ENCODE results near the gene PRKCZ. TPM values are rescaled to one million over a fixed set of nuclear protein-coding genes. Genes with fewer than 3 reads are reported as not detected.
A peak's percentile ranks its signal among the peaks of the same experiment; 100 is the strongest.

Gene PRKCZ
- total RNA-seq: 10 to 100 TPM in 1 of 2 experiments, 1 to 10 TPM in 1; 6.8 to 12.8 TPM

DNA sequence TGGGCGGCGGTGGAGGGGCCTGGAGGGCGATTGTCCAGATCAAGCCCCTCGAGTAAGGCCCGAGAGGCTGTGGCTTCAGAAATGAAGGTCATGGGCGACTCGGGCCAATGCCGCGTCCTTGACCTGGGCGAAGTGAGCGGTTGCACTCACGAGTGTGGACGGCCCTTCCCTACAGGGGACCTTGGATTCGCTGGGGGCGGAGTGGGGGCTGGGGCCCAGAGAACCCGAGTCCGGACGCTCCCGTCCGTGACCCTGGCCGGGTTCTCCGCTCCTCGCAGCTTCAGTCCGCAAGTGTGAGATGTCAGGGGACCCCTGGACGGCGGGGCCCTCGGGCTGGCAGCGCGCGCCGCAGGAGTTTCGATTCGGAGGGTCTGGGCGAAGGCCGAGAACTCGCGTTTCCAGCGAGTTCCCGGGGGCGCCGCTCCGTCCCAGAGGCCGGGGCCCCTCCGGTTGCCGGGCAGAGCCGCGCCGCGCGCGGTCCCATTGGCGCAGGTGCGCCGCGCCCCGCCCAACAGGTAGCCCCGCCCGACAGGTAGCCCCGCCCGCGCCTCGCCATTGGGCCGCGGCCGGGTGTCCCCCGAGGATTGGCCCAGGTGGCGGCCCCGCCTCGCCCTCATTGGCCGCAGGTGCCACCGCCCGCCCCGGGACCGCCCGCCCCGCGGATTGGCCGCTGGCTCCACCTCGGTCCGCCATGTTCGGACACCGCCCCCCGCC is at the start of gene PRKCZ:
Gene PRKCZ, plus strand, starts transcription at position 694 of the 714 bp plus-strand sequence. CDS start 220 bp downstream, outside the sequence.
- peak within 1 kb of the TSS; percentile 64 for H3K4me3 Mint-ChIP-seq
- H3K27me3 Mint-ChIP-seq: peaks cover 22% of the 10 kb centered on the region
- peak; percentile 96 for ATAC-seq
- peaks cover 16% of the 10 kb centered on the region for H3K4me1 Mint-ChIP-seq
- peak; percentile 93 for DNase-seq
- H3K36me3 Mint-ChIP-seq: no peaks in the 10 kb centered on the region
- H3K9me3 Mint-ChIP-seq (ENCODE audit: low read depth): no peaks in the 10 kb centered on the region
- no peak within 1 kb of the TSS for H3K27ac Mint-ChIP-seq
- CTCF ChIA-PET: interaction anchor here (1.2 to 2.5 kb wide), 4 partner anchors 89 to 145 kb away, joined by 3 to 5 read pairs (median 4); partner anchors contain the start of gene FAAP20

DNA sequence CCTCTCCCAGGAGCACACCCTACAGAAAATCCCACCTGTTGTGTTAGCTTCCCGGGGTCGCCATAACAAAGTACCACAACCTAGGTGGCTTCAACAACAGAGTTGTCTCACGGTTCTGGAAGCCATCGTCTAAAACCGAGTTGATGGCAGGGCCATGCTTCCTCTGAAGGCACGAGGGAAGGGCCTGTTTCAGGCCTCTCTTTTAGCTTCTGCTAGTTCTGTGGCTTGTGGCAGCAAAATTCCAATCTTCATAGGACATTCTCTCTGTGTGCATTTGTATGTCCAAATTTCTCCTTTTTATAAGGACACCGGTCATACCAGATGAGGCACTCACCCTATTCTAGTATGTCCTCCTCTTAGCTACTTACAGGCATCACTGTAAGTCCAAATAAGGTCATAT is 49.8 kb upstream of the PRKCZ start:
- H3K27me3 Mint-ChIP-seq: peaks cover 42% of the 10 kb centered on the region
- H3K9me3 Mint-ChIP-seq (ENCODE audit: low read depth): no peaks in the 10 kb centered on the region
- no peak for ATAC-seq
- DNase-seq: no peak
- peaks cover 2% of the 10 kb centered on the region for H3K36me3 Mint-ChIP-seq
- CTCF ChIA-PET: interaction anchor here (1.0 kb wide), 1 partner anchor 44 kb away, joined by 4 read pairs; no protein-coding TSS in a partner anchor
- peaks cover 6% of the 10 kb centered on the region for H3K4me1 Mint-ChIP-seq
- H3K27ac Mint-ChIP-seq: no peak overlapping the region
- H3K4me3 Mint-ChIP-seq: no peak overlapping the region

DNA sequence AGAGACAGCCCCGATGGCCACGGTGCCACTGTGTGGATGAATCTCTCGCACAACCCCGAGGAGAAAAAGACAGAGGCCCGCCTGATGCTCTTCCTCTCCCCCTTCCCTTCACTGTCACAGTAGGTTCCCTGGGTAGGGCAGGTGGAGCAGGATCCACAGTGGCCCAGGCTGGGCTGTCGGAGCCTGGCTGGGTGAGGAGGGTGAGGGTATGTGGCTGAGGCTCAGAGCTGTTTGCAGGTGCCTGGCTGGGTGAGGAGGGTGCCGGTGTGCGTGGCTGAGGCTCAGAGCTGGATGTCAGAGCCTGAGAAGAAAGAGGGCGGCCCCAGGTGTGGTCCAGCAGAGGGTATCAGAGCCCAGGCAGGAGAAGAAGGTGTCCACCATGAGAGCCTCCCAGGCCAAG is 49.4 kb upstream of the PRKCZ start:
- Mint-ChIP-seq H3K9me3 (ENCODE audit: low read depth) (no peaks in the 10 kb centered on the region), H3K36me3 (peaks cover 2% of the 10 kb centered on the region), H3K4me3 (no peak overlapping the region), H3K27ac (no peak overlapping the region), H3K27me3 (peaks cover 44% of the 10 kb centered on the region), H3K4me1 (peaks cover 6% of the 10 kb centered on the region)
- no peak for DNase-seq
- CTCF ChIA-PET: interaction anchor here (1.0 kb wide), 1 partner anchor 44 kb away, joined by 4 read pairs; no protein-coding TSS in a partner anchor
- no peak for ATAC-seq

DNA sequence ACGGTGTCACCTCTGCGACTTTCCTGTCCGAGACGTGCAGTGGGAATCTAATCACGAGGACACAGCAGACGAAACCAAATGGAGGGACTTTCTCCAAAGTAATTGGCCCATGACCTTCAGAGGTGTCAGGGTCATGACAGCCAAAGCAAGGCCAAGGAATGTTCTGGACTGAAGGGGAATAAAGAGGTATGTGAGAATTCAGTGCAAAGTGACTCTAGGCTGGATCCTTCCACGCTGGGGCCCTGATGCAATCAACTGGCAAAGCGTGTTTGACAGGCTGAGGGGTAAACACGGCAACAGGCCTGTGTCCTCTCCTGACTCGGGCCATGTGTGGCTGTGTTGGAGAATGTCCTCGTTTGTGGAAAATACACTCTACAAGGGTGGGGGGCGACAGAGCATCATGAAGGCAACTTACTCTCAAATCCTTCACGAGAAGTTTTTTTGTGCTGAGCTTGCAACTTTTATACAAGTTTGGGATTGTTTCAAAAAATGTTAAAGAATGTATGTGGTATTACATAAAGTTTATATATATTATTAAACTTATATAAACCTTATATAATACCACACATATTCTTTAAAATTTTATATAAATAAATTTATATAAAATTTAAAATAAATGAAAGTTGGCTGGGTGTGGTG is 48.3 kb upstream of the PRKCZ start:
- ATAC-seq (no peak), DNase-seq (no peak)
- CTCF ChIA-PET: no interaction called here
- Mint-ChIP-seq H3K27me3 (peaks cover 47% of the 10 kb centered on the region), H3K4me1 (no peaks in the 10 kb centered on the region), H3K36me3 (no peaks in the 10 kb centered on the region), H3K4me3 (no peak overlapping the region), H3K27ac (no peak overlapping the region), H3K9me3 (ENCODE audit: low read depth) (no peaks in the 10 kb centered on the region)

DNA sequence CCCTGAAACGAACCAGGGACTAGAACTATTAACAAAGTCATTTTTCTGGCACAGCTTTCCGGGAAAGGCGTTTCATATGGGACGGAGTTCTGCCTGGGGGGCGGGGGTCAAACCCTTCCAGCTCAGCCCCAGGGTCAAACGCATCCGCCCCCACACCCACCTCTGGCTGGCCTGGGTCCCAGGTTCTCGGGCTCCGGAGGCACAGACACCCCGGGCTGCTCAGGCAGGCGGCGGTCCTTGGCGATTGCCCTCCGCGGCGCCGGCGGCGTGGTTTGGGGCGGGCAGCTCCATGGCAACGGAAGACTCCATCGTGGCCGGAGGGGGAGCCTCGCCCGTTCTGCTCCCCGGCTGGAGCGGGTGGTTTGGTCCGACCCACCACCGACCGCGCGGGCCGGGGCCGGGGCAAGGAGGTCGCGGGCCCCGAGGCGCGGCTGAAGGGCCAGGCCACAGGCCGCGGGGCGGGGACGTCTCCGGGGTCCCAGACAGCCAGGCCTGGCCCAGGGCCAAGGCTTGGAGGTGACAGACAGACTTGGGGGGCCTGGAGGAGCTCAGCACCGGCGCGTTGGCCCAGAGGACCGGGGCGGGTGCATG is 46.6 kb upstream of the PRKCZ start, which contains the start of gene CFAP74:
Gene CFAP74, minus strand, starts transcription at position 246 of the 591 bp plus-strand sequence. CDS start 12,830 bp downstream, outside the sequence.
- H3K4me3 Mint-ChIP-seq: no peak within 1 kb of the TSS
- DNase-seq: no peak
- H3K27me3 Mint-ChIP-seq: peaks cover 44% of the 10 kb centered on the region
- H3K36me3 Mint-ChIP-seq: no peaks in the 10 kb centered on the region
- H3K27ac Mint-ChIP-seq: no peak within 1 kb of the TSS
- no peaks in the 10 kb centered on the region for H3K9me3 Mint-ChIP-seq (ENCODE audit: low read depth)
- CTCF ChIA-PET: interaction anchor here (1.7 kb wide), 1 partner anchor 41 kb away, joined by 6 read pairs; no protein-coding TSS in a partner anchor
- no peak for ATAC-seq
- no peaks in the 10 kb centered on the region for H3K4me1 Mint-ChIP-seq

DNA sequence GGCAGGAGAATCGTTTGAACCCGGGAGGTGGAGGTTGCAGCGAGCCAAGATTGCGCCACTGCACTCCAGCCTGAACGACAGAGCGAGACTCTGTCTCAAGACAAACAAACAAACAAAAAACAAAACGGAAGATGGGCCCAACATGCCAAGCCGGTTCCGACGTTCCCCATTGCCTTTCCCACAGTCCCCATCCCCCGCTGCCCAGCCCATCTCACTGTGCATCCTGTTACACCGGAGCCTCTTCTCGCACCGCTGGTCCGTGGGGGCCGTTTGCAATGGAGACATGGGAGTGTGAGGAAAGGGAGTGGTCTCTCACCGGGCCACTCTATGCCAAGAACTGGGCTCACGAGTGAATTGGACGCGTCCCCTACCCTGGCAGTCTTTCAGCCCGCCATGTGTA is 45.4 kb upstream of the PRKCZ start:
- ATAC-seq: no peak
- H3K36me3 Mint-ChIP-seq: no peaks in the 10 kb centered on the region
- H3K4me1 Mint-ChIP-seq: no peaks in the 10 kb centered on the region
- H3K4me3 Mint-ChIP-seq: no peak overlapping the region
- DNase-seq: no peak
- CTCF ChIA-PET: interaction anchor here (1.7 kb wide), 1 partner anchor 40 kb away, joined by 6 read pairs; no protein-coding TSS in a partner anchor
- H3K27ac Mint-ChIP-seq: no peak overlapping the region
- H3K27me3 Mint-ChIP-seq: peaks cover 40% of the 10 kb centered on the region
- H3K9me3 Mint-ChIP-seq (ENCODE audit: low read depth): no peaks in the 10 kb centered on the region

DNA sequence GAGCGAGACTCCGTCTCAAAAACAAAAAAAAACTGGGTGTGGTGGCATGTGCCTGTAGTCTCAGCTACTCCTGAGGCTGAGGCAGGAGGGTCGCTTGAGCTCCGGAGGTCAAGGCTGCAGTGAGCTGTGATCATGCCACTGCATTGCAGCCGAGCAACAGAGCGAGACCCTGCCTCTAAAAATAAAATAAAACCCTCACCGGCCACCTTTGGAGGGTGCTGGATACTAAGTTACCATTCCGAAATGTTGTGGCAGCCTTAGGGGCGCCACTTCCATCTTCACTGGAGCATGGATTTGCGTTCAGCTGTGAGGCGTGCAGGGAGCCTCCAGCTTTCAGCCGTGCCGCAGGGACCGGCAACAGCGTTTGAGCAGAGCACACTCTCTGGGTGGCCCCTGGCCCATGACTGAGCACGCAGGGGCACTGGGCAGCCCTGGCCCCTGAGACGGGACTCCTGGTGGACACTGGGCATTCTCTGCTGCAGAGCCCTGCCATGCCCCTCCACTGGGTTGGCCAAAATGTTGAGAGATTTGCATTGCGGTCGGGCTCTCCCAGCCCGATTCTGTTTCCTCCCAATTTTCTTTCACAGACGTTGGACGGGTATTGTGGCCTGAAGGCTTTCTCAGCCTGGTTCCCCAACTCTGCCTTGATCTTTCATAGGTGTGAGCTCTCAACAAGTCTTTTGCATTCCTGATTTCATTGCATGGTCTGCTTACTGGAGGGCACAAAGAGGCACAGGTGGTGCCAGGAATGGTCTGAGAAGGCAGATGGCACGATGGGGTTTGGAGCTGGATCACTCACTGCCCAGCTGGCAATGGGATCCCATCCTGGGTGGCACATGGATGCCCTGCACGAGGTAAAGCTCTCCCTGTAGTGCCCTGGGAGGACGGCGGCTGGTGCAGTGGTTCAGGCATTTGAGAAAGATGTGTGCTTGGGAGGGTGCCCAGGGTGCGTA is 40.8 kb upstream of the PRKCZ start:
- peaks cover 22% of the 10 kb centered on the region for H3K27me3 Mint-ChIP-seq
- H3K4me1 Mint-ChIP-seq: no peaks in the 10 kb centered on the region
- ATAC-seq (no peak), DNase-seq (no peak)
- H3K27ac Mint-ChIP-seq: no peak overlapping the region
- no peak overlapping the region for H3K4me3 Mint-ChIP-seq
- CTCF ChIA-PET: interaction anchor here (1.7 kb wide), 1 partner anchor 35 kb away, joined by 3 read pairs; no protein-coding TSS in a partner anchor
- H3K9me3 Mint-ChIP-seq (ENCODE audit: low read depth): no peaks in the 10 kb centered on the region
- H3K36me3 Mint-ChIP-seq: no peaks in the 10 kb centered on the region

DNA sequence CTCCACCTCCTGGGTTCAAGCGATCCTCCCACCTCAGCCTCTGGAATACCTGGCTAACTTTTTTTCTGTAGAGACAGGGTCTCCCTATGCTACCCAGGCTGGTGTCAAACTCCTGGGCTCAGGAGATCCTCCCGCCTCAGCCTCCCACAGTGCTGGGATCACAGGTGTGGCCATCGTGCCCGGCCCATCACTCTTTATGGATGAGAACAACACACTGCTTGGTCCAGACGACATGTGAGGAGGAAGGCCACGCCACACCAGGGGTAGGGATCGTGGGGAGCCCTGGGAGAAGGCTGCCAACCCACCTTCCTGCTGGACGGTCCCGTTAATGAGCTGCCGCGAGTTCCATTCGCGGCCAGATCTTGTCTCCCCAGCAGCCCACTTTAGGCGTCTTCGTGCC is 36.0 kb upstream of the PRKCZ start:
- peaks cover 40% of the 10 kb centered on the region for H3K27me3 Mint-ChIP-seq
- no peaks in the 10 kb centered on the region for H3K9me3 Mint-ChIP-seq (ENCODE audit: low read depth)
- CTCF ChIA-PET: no interaction called here
- ATAC-seq: no peak
- peaks cover 2% of the 10 kb centered on the region for H3K36me3 Mint-ChIP-seq
- DNase-seq: no peak
- peaks cover 2% of the 10 kb centered on the region for H3K4me1 Mint-ChIP-seq
- no peak overlapping the region for H3K27ac Mint-ChIP-seq
- no peak overlapping the region for H3K4me3 Mint-ChIP-seq

DNA sequence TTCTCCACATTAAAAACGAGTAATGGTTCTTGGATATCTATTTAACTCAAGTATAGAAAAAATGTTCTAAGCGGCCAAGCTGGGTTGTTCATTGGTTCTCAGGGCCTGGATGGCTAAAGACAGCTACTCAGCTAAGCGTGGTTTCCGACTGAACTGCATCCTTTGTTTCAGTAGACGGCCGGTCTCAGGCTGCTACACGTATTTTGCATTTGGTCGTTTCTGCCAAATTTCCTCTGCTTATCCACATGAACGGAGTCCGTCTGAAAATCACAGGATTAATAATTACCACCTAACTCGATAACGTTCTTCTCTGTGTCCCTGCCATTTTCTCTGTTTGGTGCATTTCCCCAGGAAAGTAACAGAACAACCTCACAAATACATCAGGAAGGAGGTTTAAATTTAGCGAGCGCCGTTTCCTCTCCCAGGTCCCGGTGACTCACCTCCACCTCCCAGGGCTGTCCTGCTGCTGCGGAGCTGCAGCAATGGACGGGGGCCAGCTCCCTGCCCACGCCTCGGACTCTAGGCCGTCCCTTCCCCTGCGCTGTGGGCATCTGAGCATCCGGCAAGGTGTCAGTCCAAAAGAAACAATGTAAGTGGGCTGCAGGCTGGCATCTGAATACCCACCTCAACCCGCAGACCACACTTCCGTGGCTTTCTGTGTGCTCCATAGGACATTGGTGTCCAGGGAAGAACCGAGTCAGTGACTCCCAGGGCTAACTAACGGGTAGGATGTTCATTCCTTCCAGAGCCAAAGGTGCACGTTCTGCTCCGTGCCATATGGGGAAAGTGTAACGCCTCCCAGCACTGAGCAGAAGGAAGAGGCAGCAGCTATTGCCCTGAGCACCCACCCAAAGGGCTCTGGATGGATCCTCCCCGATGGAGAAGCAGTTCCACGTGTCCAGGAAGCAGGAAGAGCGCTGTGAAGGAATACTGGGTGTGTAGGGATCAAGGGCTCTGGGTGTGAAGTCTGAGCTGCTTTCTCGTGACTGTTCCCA is 35.2 kb upstream of the PRKCZ start:
- H3K4me1 Mint-ChIP-seq: peaks cover 2% of the 10 kb centered on the region
- CTCF ChIA-PET: no interaction called here
- H3K36me3 Mint-ChIP-seq: peaks cover 2% of the 10 kb centered on the region
- H3K27ac Mint-ChIP-seq: no peak overlapping the region
- H3K4me3 Mint-ChIP-seq: no peak overlapping the region
- H3K9me3 Mint-ChIP-seq (ENCODE audit: low read depth): no peaks in the 10 kb centered on the region
- H3K27me3 Mint-ChIP-seq: peaks cover 43% of the 10 kb centered on the region
- ATAC-seq (no peak), DNase-seq (no peak)

DNA sequence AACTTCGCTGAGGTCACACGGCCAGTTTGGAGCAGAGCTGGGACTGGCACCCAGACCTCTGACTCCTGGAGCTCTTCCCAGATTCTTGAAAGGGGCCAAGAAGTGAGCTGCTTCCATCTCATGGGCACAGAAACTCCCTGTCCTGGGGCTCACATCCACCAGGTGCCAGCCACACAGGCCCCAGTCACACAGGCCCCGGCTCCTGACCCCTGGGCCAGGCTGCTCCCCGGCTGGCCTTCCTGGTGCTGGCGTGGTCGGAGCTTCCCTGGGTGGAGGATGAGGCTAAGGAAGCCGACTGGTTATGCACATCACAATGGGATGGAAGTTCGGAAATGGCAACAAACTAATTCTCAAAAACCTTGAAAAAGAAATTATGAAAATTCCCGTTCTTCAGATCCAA is 34.1 kb upstream of the PRKCZ start:
- peaks cover 2% of the 10 kb centered on the region for H3K4me1 Mint-ChIP-seq
- no peak for ATAC-seq
- no peaks in the 10 kb centered on the region for H3K9me3 Mint-ChIP-seq (ENCODE audit: low read depth)
- H3K4me3 Mint-ChIP-seq: no peak overlapping the region
- CTCF ChIA-PET: interaction anchor here (4.3 kb wide), 1 partner anchor 28 kb away, joined by 18 read pairs; no protein-coding TSS in a partner anchor
- DNase-seq: no peak
- H3K27ac Mint-ChIP-seq: no peak overlapping the region
- H3K36me3 Mint-ChIP-seq: peaks cover 2% of the 10 kb centered on the region
- H3K27me3 Mint-ChIP-seq: peaks cover 50% of the 10 kb centered on the region

DNA sequence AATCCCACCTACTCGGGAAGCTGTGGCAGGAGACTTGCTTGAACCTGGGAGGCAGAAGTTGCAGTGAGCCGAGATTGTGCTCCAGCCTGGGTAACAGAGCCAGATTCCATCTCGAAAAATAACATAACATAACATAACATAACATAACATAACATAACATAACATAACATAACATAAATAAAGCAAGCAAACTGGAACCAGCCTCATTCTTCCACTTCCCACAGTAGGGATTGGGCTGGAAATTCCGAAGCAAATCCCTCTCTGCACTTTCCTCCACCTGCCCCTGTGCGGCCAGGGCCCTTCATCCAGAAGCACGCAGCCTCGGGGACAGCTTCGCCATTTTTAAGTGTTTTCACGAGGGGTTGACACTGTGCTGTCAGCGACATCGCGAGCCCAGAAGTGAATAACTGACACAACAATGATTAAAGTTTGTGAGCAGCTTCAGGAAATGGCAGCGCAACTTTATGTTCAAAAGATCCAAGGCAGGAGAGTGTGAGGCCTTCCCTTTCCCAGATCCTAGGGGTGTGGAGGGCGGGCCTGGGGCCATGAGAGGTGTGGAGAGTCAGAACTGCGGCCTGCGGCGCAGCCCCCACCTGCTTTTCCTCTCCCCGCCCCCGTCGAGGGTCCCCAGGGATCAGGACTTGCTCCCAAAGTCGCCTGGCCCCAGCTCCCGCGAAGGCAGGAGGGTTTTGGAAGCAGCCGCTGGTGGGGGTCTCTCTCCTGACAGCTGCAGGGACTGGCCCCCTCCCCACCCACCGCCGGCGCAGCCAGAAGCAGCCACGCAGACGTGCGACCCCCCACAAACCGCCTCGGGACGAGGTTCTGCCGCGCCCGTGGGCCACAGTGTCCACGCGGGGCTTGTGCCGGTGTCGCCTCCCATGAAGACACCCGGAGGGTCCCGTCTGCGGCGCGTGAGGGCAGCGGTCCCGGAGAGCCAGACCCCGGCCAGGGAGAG is 31.7 kb upstream of the PRKCZ start:
- Mint-ChIP-seq H3K4me3 (no peak overlapping the region), H3K9me3 (ENCODE audit: low read depth) (no peaks in the 10 kb centered on the region), H3K36me3 (peaks cover 2% of the 10 kb centered on the region), H3K27ac (no peak overlapping the region), H3K27me3 (peaks cover 50% of the 10 kb centered on the region), H3K4me1 (peaks cover 2% of the 10 kb centered on the region)
- ATAC-seq (no peak), DNase-seq (no peak)
- CTCF ChIA-PET: interaction anchor here (4.3 kb wide), 1 partner anchor 26 kb away, joined by 18 read pairs; no protein-coding TSS in a partner anchor
